Effector memory CD8-positive, alpha-beta T cell (primary cell): Measurements from ENCODE around the gene TEX9.
"Not testable (repeated sequence)": the region's sequence is repeated elsewhere in the genome, so short reads cannot be mapped to it uniquely, and the experiment has no call there.

Experiments used
- ATAC-seq: fragments of 150-1000 bp; cut with Tn5 transposase; replicated peaks from 2 replicates; pipeline ENCODE4 v1.10.0; 2021; ENCODE audit warnings: mild to moderate bottlenecking, moderate library complexity
- DNase-seq, 3 experiments: peaks; one replicate each; pipeline ENCODE4 v3.0.0; 2021
- H3K27ac Mint-ChIP-seq, 2 donors: one replicate each; pipeline ENCODE4 v1.8.0; 2022; ENCODE audit warnings: mild to moderate bottlenecking in 2 of 2, mixed read lengths in 2 of 2, moderate library complexity in 2 of 2
- H3K27me3 Mint-ChIP-seq, 2 donors: one replicate each; pipeline ENCODE4 v1.8.0; 2022; ENCODE audit warnings: mixed read lengths in 2 of 2
- H3K36me3 Mint-ChIP-seq: one replicate; pipeline ENCODE4 v1.8.0; 2022; ENCODE audit warnings: mild to moderate bottlenecking, moderate library complexity, mixed read lengths; ENCODE audit not compliant: insufficient read depth
- H3K4me1 Mint-ChIP-seq, 2 donors: one replicate each; pipeline ENCODE4 v1.8.0; 2022; ENCODE audit warnings: low read depth in 2 of 2, mixed read lengths in 2 of 2
- H3K4me3 Mint-ChIP-seq, 2 donors: one replicate each; pipeline ENCODE4 v1.8.0; 2022; ENCODE audit warnings: mild to moderate bottlenecking in 2 of 2, mixed read lengths in 2 of 2, moderate library complexity in 2 of 2
- H3K9me3 Mint-ChIP-seq, 2 donors: one replicate each; pipeline ENCODE4 v1.8.0; 2022; ENCODE audit warnings: mixed read lengths in 2 of 2

Gene TEX9

DNA sequence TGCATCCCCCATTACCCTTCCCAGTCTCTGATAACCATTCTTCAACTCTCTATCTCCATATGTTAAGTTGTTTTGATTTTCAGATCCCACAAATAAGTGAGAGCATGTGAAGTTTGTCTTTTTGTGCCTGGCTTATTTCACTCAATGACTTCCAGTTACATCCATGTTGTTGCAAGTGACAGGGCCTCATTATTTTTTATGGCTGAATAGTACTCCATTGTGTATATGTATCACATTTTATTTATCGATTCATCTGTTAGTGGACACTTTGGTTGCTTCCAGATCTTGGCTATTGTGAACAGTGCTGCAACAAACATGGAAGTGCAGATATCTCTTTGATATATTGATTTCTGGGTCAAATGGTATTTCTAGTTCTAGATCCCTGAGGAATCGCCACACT lies 9.5 kb downstream of the TEX9 start:
- peaks cover 36 to 37% of the 10 kb centered on the region in 2 donors for H3K27me3 Mint-ChIP-seq

DNA sequence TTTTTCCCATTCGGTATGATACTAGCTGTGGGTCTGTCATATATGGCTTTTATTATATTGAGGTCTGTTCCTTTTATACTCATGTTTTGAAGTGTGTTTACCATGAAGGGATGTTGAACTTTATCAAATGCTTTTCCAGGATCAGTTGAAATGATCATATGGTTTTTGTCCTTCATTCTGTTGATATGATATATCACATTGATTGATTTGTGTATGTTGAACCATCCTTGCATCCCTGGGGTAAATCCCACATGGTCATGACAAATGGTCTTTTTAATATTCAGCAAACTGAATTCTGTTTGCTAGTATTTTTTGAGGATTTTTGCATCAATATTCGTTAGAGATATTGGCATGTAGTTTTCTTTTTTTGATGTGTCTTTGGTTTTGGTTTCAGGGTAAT lies 12.6 kb downstream of the TEX9 start:
- H3K27ac Mint-ChIP-seq, H3K4me1 Mint-ChIP-seq, H3K36me3 Mint-ChIP-seq, DNase-seq, H3K4me3 Mint-ChIP-seq, ATAC-seq: not testable (repeated sequence)
- Mint-ChIP-seq H3K9me3 (peaks cover 0 to 20% of the 10 kb centered on the region in 2 donors), H3K27me3 (peaks cover 26 to 36% of the 10 kb centered on the region in 2 donors)

More for the DNA sequence above, 9.5 kb downstream of the TEX9 start:
- not testable (repeated sequence) for H3K9me3 Mint-ChIP-seq, H3K4me1 Mint-ChIP-seq, DNase-seq, H3K36me3 Mint-ChIP-seq, ATAC-seq, H3K4me3 Mint-ChIP-seq, H3K27ac Mint-ChIP-seq

DNA sequence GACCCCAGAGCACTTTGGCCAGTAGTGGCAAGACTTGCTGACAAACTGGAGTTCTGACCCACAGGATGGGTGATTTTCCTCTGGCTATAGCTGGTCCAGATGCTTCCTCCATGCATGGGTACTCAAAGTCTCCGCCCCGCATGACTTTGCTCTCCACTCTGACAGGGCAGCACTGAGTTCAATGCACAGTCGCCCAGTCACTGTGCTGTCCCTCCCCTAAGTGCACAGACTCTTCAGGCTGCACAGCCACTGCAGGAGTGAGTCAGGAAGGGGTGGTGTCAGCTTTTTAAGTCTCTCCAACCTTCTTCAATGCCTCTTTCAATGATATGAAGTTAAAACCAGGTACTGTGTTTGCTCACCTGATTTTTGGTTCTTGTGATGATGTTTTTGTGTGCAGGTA lies 17.8 kb downstream of the TEX9 start:
- Mint-ChIP-seq H3K27ac (no peak overlapping the region), H3K27me3 (peaks cover 22 to 40% of the 10 kb centered on the region in 2 donors), H3K4me1 (no peaks in the 10 kb centered on the region), H3K9me3 (peaks cover 0 to 20% of the 10 kb centered on the region in 2 donors), H3K4me3 (no peak overlapping the region), H3K36me3 (no peaks in the 10 kb centered on the region)
- no peak for ATAC-seq
- DNase-seq: no peak

DNA sequence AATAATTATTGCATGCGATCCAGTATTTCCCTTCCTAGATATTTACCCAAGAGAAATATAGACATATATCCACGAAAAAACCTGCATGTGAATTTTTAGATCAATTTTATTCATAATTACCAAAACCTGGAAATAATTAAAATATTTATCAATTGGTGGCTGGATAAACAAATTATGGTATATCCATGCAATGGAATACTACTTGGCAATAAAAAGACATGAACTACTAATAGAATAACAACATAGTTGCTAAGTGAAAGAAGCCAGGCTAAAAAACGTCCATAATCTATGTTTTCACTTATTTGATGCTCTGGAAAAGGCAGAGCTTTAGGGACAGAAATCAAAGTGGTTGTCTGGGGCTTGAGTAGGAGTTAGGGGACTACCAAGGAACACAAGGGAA lies 20.7 kb downstream of the TEX9 start:
- H3K4me1 Mint-ChIP-seq: no peaks in the 10 kb centered on the region
- H3K36me3 Mint-ChIP-seq: no peaks in the 10 kb centered on the region
- no peak overlapping the region for H3K4me3 Mint-ChIP-seq
- peaks cover 13 to 30% of the 10 kb centered on the region in 2 donors for H3K27me3 Mint-ChIP-seq
- no peak for ATAC-seq
- DNase-seq: no peak
- H3K27ac Mint-ChIP-seq: no peak overlapping the region
- peaks cover 0 to 10% of the 10 kb centered on the region in 2 donors for H3K9me3 Mint-ChIP-seq

DNA sequence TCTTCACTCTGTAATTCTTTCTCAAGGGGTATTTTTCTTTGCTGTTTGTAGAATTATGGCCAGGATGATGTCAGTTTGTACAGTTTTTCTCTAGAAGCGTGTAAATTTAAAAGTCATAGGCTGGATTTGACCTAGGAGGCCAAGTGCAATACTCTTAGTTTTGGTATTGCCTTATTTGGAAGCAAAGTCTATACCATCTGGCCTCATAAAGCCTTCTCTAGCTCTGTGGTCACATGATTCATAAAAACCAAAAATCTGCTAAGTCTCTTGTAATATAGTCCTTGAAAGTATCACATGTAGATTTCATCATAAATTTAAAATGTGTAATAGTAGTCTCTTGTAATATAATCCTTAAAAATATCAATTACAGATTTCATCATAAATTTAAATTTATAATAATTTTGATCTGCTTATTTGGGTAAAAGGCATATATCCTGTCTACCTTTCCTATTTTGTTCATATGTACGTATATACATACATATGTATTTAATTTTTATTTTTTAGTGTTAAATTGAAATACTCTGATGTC lies 25.6 kb downstream of the TEX9 start:
- Mint-ChIP-seq H3K27me3 (peaks cover 0 to 6% of the 10 kb centered on the region in 2 donors), H3K36me3 (no peaks in the 10 kb centered on the region), H3K4me3 (no peak overlapping the region), H3K27ac (no peak overlapping the region), H3K4me1 (no peaks in the 10 kb centered on the region), H3K9me3 (no peaks in the 10 kb centered on the region)
- ATAC-seq: no peak
- no peak for DNase-seq

DNA sequence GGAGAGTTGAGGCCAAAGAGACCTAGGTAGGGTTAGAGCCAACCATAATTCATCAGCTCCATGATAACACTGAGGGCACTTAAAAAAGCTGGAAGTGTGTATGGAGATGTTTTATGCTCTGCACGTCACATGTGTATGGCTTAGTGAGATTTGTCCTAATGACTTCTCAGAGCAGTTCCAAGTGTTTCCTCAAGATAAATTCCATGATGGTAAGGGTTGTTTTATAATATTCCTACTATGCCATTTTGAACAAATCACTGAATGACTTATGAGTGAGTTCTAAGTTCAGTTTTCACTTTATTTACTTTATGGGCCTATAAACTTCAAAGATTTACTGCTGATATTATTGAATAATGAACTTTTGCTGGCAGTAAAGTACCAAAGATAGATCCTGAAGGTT lies 28.1 kb downstream of the TEX9 start:
- ATAC-seq (no peak), DNase-seq (no peak)
- H3K36me3 Mint-ChIP-seq: no peaks in the 10 kb centered on the region
- no peaks in the 10 kb centered on the region for H3K4me1 Mint-ChIP-seq
- H3K9me3 Mint-ChIP-seq: peaks cover 0 to 2% of the 10 kb centered on the region in 2 donors
- H3K4me3 Mint-ChIP-seq: no peak overlapping the region
- H3K27ac Mint-ChIP-seq: no peak overlapping the region
- peaks cover 13 to 22% of the 10 kb centered on the region in 2 donors for H3K27me3 Mint-ChIP-seq

DNA sequence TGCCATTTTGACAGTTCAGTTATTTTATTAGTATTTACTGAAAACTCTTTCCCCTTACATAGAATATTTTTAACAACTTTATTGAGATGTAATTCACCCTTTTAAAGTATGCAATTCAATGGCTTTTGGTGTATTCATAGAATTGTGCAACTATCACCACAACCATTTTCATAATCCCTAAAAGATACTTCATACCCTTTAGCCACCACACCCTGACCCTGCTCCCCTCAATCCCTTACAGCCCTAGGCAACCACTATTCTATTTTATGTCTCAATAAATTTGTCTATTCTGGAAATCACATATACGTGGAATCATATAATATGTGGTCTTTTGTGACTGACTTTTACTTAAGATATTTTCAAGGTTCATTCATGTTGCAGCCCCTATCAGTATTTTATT lies 29.7 kb downstream of the TEX9 start:
- DNase-seq: no peak
- Mint-ChIP-seq H3K9me3 (peaks cover 0 to 2% of the 10 kb centered on the region in 2 donors), H3K36me3 (no peaks in the 10 kb centered on the region), H3K27ac (no peak overlapping the region), H3K4me3 (no peak overlapping the region), H3K27me3 (peaks cover 13 to 29% of the 10 kb centered on the region in 2 donors), H3K4me1 (no peaks in the 10 kb centered on the region)
- ATAC-seq: no peak

DNA sequence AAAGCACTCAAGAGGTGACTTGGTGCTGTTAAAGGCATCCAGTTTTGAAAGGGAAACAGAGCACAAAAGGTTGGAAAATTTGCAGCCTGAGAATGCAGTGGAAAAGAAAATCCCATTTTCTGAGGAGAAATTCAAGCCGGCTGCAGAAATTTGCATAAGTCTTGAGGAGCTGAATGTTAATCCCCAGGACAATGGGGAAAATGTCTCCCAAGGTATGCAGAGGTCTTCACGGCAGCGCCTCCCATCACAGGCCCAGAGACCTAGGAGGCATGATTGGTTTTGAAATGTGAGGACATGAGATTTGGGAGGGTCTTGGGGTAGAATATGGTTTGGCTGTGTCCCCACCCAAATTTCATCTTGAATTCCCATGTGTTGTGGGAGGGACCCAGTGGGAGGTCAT lies 32.1 kb downstream of the TEX9 start:
- not testable (repeated sequence) for H3K27ac Mint-ChIP-seq, H3K9me3 Mint-ChIP-seq, H3K4me1 Mint-ChIP-seq, DNase-seq, ATAC-seq, H3K36me3 Mint-ChIP-seq, H3K4me3 Mint-ChIP-seq
- peaks cover 35 to 47% of the 10 kb centered on the region in 2 donors for H3K27me3 Mint-ChIP-seq

DNA sequence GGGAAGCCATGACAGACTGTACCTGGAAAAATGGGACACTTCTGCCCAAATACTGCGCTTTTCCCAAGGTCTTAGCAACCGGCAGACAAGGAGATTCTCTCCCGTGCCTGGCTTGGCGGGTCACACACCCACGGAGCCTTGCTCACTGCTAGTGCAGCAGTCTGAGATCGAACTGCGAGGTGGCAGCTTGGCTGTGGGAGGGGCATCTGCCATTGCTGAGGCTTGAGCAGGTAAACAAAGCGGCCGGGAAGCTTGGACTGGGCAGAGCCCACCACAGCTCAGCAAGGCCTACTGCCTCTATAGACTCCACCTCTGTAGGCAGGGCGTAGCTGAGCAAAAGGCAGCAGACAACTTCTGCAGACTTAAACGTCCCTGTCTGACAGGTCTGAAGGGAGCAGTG lies 34.0 kb downstream of the TEX9 start:
- not testable (repeated sequence) for DNase-seq, H3K9me3 Mint-ChIP-seq, H3K4me3 Mint-ChIP-seq, ATAC-seq, H3K4me1 Mint-ChIP-seq, H3K36me3 Mint-ChIP-seq, H3K27ac Mint-ChIP-seq
- peaks cover 35 to 42% of the 10 kb centered on the region in 2 donors for H3K27me3 Mint-ChIP-seq

DNA sequence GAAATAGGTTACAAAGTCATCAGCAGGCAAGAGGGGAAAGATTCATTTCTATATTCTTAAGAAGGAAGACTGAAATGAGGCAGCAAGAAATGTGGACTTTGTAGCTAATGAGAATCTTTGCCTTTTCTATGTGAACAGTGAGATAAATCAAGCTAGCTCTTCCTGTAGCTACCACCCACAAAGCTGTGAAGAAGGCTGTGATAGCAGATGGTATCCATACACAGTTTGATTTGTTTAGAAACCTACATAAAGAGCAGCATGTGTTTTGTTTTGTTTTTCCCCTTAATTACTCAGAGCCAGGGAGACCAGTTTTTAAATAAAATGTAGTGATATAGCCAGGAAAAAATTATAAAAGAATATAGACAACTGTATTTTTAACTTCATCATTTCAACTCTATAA lies 45.5 kb downstream of the TEX9 start:
- H3K4me3 Mint-ChIP-seq: no peak overlapping the region
- no peaks in the 10 kb centered on the region for H3K27me3 Mint-ChIP-seq
- H3K36me3 Mint-ChIP-seq: no peaks in the 10 kb centered on the region
- no peaks in the 10 kb centered on the region for H3K9me3 Mint-ChIP-seq
- DNase-seq: no peak
- no peak for ATAC-seq
- no peaks in the 10 kb centered on the region for H3K4me1 Mint-ChIP-seq
- no peak overlapping the region for H3K27ac Mint-ChIP-seq

DNA sequence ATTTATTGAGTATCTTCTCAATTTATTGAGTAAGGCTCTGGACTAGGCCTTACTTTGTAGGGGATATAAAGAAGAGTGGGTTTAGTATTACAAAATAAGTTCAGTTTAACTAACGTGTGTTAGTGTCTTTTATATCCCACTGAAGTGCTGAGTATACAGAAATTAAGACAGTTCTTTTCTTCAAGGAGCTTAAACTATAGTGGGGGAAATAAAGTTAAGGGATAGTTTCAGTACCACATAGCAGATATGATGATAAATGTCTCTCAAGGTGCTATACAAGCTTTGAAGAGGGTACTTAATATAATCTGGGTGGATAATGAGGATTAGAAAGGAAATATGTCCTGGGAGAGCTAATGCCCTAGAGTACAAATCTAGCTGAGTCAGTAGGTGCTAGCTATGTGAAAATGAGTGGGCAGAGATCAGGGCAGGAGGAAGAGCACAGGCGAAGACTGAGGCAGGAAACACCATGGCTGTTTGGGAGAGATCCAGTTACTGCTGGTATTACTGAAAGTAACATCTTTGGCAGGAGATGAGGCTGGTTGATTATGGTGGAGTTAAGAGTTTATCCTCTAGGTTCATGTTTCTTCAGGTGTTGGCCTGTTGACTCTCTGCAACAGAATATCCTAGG lies 46.0 kb downstream of the TEX9 start:
- Mint-ChIP-seq H3K27ac (no peak overlapping the region), H3K9me3 (no peaks in the 10 kb centered on the region), H3K4me1 (no peaks in the 10 kb centered on the region), H3K36me3 (no peaks in the 10 kb centered on the region), H3K27me3 (no peaks in the 10 kb centered on the region), H3K4me3 (no peak overlapping the region)
- DNase-seq (no peak), ATAC-seq (no peak)

DNA sequence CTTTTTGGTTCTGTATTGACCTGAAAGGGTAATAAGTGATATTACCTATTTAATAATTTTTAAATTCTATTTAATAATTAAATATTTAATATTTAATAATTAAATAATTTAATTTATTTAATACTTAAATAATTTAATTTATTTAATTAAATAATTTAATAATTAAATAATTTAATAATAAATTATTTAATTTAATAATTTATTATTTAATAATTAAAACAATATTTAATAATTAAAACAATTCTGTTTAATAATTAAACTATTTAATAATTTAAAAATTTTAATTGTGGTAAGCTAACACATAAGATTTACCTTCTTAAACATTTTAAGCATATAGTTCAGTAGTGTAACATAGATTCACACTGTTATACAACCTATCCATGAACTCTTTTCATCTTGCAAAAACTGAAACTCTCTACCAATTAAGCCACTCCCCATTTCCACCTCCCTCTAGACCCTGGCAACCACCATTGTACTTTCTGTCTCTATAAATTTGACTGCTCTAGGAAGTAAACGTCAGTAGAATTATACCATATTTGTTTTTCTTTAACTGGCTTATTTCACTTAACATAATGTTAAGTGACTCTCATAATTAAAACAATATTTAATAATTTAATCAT lies 48.0 kb downstream of the TEX9 start:
- not testable (repeated sequence) for H3K36me3 Mint-ChIP-seq, H3K27ac Mint-ChIP-seq, ATAC-seq, H3K4me3 Mint-ChIP-seq, H3K4me1 Mint-ChIP-seq, H3K9me3 Mint-ChIP-seq, DNase-seq
- peaks cover 10 to 14% of the 10 kb centered on the region in 2 donors for H3K27me3 Mint-ChIP-seq

DNA sequence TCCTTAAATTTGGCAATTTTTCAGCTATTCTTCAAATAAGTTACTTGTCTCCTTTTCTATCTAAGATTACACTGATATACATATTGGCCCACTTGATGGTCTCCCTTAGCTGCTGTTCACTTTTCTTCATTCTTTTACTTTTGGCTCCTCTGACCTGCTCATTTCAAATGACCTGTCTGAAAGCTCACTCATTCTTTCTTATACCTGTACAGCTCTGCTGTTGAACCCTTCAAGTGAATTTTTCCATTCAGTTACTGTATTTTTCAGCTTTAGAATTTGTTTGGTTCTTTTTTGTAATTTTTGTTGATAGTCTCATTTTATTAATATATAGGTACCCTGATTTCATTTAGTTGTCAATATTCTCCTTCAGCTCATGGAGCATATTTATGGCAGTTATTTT lies 60.0 kb downstream of the TEX9 start:
- Mint-ChIP-seq H3K4me1 (no peaks in the 10 kb centered on the region), H3K9me3 (peaks cover 0 to 2% of the 10 kb centered on the region in 2 donors), H3K36me3 (no peaks in the 10 kb centered on the region), H3K27me3 (peaks cover 16 to 19% of the 10 kb centered on the region in 2 donors), H3K4me3 (no peak overlapping the region), H3K27ac (no peak overlapping the region)
- ATAC-seq (no peak), DNase-seq (no peak)

DNA sequence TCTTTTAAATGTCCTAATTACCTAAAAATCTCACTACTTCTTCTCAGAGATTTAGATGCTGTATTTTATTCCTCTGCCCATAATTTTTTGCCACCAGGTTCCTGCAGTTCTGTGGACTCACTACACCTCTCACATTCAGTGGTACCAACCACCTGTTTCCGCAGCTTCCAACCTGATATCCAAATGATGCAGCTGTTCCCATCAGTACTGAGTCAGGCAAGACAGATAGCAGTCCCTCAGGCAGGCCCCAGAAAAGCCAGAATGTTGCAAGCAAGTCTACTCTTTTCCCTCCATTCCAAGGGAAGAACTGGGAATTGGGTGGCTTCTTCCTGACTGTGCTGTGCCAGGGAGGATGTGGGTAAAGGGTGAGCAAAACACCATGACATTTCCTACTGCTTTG lies 60.8 kb downstream of the TEX9 start:
- ATAC-seq (no peak), DNase-seq (no peak)
- Mint-ChIP-seq H3K36me3 (no peaks in the 10 kb centered on the region), H3K4me1 (no peaks in the 10 kb centered on the region), H3K27me3 (peaks cover 16 to 19% of the 10 kb centered on the region in 2 donors), H3K4me3 (no peak overlapping the region), H3K27ac (no peak overlapping the region), H3K9me3 (peaks cover 0 to 2% of the 10 kb centered on the region in 2 donors)
